ENCODE data around the gene PIK3CD.

The PIK3CD gene

DNA sequence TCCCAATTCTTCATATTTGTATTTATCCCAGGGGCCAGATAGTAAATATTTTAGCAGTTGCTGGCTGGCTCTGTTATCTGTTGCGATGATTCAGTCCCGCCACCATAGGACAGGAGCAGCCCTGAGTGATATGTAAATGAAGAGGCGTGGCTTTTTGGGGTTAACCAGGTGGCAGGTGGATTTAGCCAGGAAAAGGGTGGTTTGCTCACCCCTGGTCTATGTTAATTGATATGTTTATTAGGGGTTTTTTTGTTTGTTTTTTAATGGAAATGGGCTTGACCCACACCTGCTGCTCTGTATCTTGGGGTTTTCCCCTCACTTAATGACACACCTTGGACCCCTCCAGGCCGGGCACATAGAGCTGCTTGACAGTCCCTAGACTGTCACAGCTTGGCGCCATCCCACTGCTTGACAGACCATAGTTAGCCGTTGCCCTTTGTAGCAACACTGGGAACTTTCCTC, 62.8 kb downstream of the PIK3CD start:
- no peak for DNase-seq (ENCODE audit: low read depth)
- H3K4me3 ChIP-seq (ENCODE audit: low read length) = no peak overlapping the region
- TF ChIP-seq, protein P1, sequence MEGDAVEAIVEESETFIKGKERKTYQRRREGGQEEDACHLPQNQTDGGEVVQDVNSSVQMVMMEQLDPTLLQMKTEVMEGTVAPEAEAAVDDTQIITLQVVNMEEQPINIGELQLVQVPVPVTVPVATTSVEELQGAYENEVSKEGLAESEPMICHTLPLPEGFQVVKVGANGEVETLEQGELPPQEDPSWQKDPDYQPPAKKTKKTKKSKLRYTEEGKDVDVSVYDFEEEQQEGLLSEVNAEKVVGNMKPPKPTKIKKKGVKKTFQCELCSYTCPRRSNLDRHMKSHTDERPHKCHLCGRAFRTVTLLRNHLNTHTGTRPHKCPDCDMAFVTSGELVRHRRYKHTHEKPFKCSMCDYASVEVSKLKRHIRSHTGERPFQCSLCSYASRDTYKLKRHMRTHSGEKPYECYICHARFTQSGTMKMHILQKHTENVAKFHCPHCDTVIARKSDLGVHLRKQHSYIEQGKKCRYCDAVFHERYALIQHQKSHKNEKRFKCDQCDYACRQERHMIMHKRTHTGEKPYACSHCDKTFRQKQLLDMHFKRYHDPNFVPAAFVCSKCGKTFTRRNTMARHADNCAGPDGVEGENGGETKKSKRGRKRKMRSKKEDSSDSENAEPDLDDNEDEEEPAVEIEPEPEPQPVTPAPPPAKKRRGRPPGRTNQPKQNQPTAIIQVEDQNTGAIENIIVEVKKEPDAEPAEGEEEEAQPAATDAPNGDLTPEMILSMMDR (conservative IDR thresholded peaks at IDR 0.05; ENCODE audit: low read depth, low read length) = no peak

- TF ChIP-seq, protein P1 (conservative IDR thresholded peaks at IDR 0.05; ENCODE audit: low read depth, low read length) = no peak
- H3K4me3 ChIP-seq (ENCODE audit: low read length) = no peak overlapping the region
- no peak for DNase-seq (ENCODE audit: low read depth)
These were observed 64.2 kb downstream of the PIK3CD start for GRCh38 chr1:9715536-9716226.

DNA sequence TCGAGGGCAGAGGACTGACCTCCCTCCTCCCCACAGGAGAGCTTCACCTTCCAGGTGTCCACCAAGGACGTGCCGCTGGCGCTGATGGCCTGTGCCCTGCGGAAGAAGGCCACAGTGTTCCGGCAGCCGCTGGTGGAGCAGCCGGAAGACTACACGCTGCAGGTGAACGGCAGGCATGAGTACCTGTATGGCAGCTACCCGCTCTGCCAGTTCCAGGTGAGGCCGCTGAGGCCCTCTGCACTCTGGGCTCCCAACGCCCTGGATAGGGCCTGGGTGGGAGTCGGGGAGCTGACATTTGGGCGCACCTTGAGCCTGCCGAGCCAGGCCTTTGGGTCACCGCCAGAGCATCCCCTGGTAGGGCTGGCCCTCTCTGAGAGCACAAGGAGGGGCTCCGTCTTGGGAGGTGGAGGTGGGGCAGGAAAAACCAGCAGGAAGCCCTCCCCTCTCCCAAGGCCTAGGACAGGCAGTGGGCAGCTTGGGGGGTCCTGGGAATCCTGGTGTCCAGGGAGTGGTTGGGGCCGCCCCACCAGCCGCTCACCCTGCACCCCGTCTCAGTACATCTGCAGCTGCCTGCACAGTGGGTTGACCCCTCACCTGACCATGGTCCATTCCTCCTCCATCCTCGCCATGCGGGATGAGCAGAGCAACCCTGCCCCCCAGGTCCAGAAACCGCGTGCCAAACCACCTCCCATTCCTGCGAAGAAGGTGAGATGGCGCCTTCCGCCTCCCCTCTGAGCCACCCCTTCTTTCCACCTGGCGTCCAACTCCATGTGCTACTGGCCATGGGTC, 65.1 kb downstream of the PIK3CD start:
- TF ChIP-seq, protein P1 (conservative IDR thresholded peaks at IDR 0.05; ENCODE audit: low read depth, low read length) = no peak
- no peak for DNase-seq (ENCODE audit: low read depth)
- peak overlapping the region; percentile 26 for H3K4me3 ChIP-seq (ENCODE audit: low read length)

DNA sequence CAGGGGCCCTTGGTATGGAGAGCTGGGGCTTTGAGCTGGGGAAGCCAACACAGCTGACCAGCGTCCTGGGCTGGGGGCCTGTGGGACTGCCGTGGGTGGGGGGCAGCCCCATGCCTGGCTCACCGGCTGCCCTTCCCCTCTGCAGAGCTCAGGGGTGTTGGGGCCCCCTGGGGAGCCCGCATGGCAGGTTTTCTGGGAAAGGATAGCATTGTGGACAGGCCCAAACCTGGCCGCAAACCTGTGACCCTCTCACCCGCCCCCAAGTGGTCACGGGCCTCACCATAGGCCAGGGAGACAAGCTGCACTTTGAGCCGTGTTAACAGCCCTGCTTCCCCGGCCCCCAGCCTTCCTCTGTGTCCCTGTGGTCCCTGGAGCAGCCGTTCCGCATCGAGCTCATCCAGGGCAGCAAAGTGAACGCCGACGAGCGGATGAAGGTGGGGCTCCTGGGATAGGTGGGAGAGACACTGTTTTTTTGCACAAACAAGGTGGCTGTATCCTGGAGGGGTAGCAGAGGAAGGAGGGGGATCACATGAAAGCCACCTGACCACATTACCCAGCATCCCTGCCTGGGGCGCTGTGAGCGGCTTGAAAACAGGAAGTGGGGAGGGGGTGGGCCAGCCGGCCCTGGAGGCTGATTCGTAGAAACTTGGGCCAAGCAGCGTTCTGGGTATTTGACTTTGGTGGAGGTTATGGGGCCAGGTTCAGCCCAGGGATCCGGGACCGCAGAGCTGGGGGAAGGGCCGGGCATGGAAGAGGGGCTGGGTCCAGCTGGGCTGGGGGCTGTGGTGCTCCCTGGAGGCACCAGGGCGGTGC, 65.9 kb downstream of the PIK3CD start:
- TF ChIP-seq, protein P1 (conservative IDR thresholded peaks at IDR 0.05; ENCODE audit: low read depth, low read length) = no peak
- DNase-seq (ENCODE audit: low read depth) = peak; percentile 68
- peak overlapping the region; percentile 26 for H3K4me3 ChIP-seq (ENCODE audit: low read length)

DNA sequence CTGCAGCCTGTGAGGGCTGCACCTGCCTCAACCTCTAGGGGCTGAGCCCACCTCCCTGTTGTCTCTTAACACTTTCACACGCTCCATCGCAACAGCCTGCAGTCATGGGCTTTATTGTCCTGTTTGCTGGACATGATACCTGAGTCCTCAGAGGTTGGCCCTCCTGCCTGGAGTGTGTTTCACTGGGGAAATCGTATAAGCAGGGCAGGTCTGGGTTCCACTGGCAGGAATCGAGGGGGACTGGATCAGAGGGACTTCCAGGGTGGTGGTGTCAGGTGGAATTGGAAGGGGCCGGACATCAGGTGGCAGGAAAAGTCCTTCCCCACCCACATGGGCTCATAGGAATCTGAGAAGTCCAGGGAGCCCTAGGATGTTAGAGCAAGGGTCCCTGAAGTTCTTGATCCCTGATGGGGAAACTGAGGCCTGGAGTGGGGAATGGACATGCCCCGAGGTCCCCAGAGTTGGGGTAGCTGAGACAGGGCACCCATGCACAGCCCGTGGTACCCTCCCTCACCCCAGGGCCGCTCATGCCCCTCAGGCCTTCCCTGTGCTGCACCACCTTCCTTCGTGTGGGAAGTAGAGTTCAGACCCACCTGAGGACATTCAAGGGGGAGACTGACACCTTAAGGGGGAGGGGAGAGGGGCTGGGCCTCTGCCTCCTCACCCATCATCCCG, 66.6 kb downstream of the PIK3CD start:
- TF ChIP-seq, protein P1 (conservative IDR thresholded peaks at IDR 0.05; ENCODE audit: low read depth, low read length) = no peak
- H3K4me3 ChIP-seq (ENCODE audit: low read length) = peak overlapping the region; percentile 26
- DNase-seq (ENCODE audit: low read depth) = no peak

GRCh38 chr1:9719978-9720722, 68.6 kb downstream of the PIK3CD start:
- TF ChIP-seq, protein P1 (conservative IDR thresholded peaks at IDR 0.05; ENCODE audit: low read depth, low read length) = peak; percentile 2
- no peak for DNase-seq (ENCODE audit: low read depth)

More at GRCh38 chr1:9719978-9720722, 68.6 kb downstream of the PIK3CD start:
- H3K4me3 ChIP-seq (ENCODE audit: low read length) = no peak overlapping the region

Measured in retinal pigment epithelial cell (primary cell).